DOHH2 (cell line): ENCODE data around the gene RASGRP3.

Experiments used
- H3F3A ChIP-seq: fragments of 200-600 bp; sonication (generic), shearing (Covaris generic); 2 replicates; pipeline ENCODE4 v1.6.0; 2016; ENCODE audit warnings: antibody characterized with exemption, mild to moderate bottlenecking; ENCODE audit not compliant: control insufficient read depth, insufficient read depth
- H3K27ac ChIP-seq: fragments of 200-600 bp; sonication (generic); 2 replicates; pipeline ENCODE4 v1.5.1; 2014; ENCODE audit warnings: low read depth, mild to moderate bottlenecking, low read length, moderate library complexity
- H3K27me3 ChIP-seq: fragments of 200-600 bp; sonication (generic); 2 replicates; pipeline ENCODE4 v1.6.1; 2014; ENCODE audit warnings: mild to moderate bottlenecking, low read length, mixed read lengths; ENCODE audit not compliant: control insufficient read depth
- H3K36me3 ChIP-seq: fragments of 200-600 bp; sonication (generic); 2 replicates; pipeline ENCODE4 v1.6.1; 2014; ENCODE audit warnings: mild to moderate bottlenecking, low read length, moderate library complexity, mixed read lengths; ENCODE audit not compliant: control insufficient read depth
- H3K4me1 ChIP-seq: fragments of 200-600 bp; sonication (generic); 2 replicates; pipeline ENCODE4 v1.6.1; 2014; ENCODE audit warnings: mild to moderate bottlenecking, low read length, mixed read lengths; ENCODE audit not compliant: control insufficient read depth
- H3K4me2 ChIP-seq: fragments of 200-600 bp; sonication (generic); 2 replicates; pipeline ENCODE4 v1.6.0; 2014; ENCODE audit warnings: mild to moderate bottlenecking, low read length, moderate library complexity
- H3K4me3 ChIP-seq: fragments of 200-600 bp; sonication (generic); 2 replicates; pipeline ENCODE4 v1.5.1; 2014; ENCODE audit warnings: mild to moderate bottlenecking, low read length, mixed read lengths
- H3K79me2 ChIP-seq: fragments of 200-600 bp; sonication (generic); 2 replicates; pipeline ENCODE4 v1.6.1; 2014; ENCODE audit warnings: mild to moderate bottlenecking, low read length, mixed read lengths; ENCODE audit not compliant: control insufficient read depth
- H3K9me2 ChIP-seq: fragments of 200-600 bp; sonication (generic); replicated peaks from 2 replicates; pipeline ENCODE4 v1.6.1; 2014; ENCODE audit warnings: mild to moderate bottlenecking, low read length, mixed read lengths; ENCODE audit not compliant: control insufficient read depth
- H3K9me3 ChIP-seq: fragments of 200-600 bp; sonication (generic); 2 replicates; pipeline ENCODE4 v1.6.1; 2014; ENCODE audit warnings: antibody characterized with exemption, low read length, mixed read lengths; ENCODE audit not compliant: control insufficient read depth, insufficient read depth
- H4K20me1 ChIP-seq: fragments of 200-600 bp; sonication (generic); 2 replicates; pipeline ENCODE4 v1.6.0; 2014; ENCODE audit warnings: low read depth, mild to moderate bottlenecking, antibody characterized with exemption, low read length, moderate library complexity; ENCODE audit not compliant: control insufficient read depth, insufficient read depth
- EZH2phosphoT487 ChIP-seq: fragments of 200-600 bp; sonication (generic); IDR thresholded peaks from 2 replicates; pipeline ENCODE4 v1.6.1; 2017; ENCODE audit warnings: borderline replicate concordance, mild to moderate bottlenecking, antibody characterized with exemption, low read length, moderate library complexity, mixed read lengths
- TF ChIP-seq, protein P1 (sequence below): fragments of 200-600 bp; sonication (generic); IDR thresholded peaks from one replicate; pipeline ENCODE4 v1.5.1; 2014; ENCODE audit warnings: antibody characterized with exemption, mild to moderate bottlenecking, low read depth, low read length; ENCODE audit not compliant: poor library complexity, severe bottlenecking

The RASGRP3 gene

GRCh38 chr2:33552758-33553461 lies 76.5 kb downstream of the RASGRP3 start:
- H3K79me2 ChIP-seq = no peaks in the 10 kb centered on the region
- H3K27me3 ChIP-seq = no peaks in the 10 kb centered on the region
- no peak overlapping the region for H3K4me3 ChIP-seq
- peaks cover 27% of the 10 kb centered on the region for H3K4me1 ChIP-seq
- no peaks in the 10 kb centered on the region for H3K9me3 ChIP-seq
- H3K9me2 ChIP-seq = no peaks in the 10 kb centered on the region
- no peaks in the 10 kb centered on the region for H3F3A ChIP-seq
- H3K4me2 ChIP-seq = no peak overlapping the region
- peaks cover 80% of the 10 kb centered on the region for H3K36me3 ChIP-seq
- no peak overlapping the region for H3K27ac ChIP-seq
- TF ChIP-seq EZH2phosphoT487 = no peak
- H4K20me1 ChIP-seq = no peaks in the 10 kb centered on the region

GRCh38 chr2:33555681-33556080 lies 79.2 kb downstream of the RASGRP3 start:
- Histone ChIP-seq H3K27me3 (no peaks in the 10 kb centered on the region), H3K9me3 (no peaks in the 10 kb centered on the region), H3F3A (no peaks in the 10 kb centered on the region), H3K4me2 (no peak overlapping the region), H3K36me3 (peaks cover 85% of the 10 kb centered on the region), H3K4me1 (peaks cover 27% of the 10 kb centered on the region), H3K27ac (no peak overlapping the region), H3K4me3 (no peak overlapping the region), H3K79me2 (no peaks in the 10 kb centered on the region), H3K9me2 (no peaks in the 10 kb centered on the region), H4K20me1 (no peaks in the 10 kb centered on the region)
- TF ChIP-seq, protein P1, sequence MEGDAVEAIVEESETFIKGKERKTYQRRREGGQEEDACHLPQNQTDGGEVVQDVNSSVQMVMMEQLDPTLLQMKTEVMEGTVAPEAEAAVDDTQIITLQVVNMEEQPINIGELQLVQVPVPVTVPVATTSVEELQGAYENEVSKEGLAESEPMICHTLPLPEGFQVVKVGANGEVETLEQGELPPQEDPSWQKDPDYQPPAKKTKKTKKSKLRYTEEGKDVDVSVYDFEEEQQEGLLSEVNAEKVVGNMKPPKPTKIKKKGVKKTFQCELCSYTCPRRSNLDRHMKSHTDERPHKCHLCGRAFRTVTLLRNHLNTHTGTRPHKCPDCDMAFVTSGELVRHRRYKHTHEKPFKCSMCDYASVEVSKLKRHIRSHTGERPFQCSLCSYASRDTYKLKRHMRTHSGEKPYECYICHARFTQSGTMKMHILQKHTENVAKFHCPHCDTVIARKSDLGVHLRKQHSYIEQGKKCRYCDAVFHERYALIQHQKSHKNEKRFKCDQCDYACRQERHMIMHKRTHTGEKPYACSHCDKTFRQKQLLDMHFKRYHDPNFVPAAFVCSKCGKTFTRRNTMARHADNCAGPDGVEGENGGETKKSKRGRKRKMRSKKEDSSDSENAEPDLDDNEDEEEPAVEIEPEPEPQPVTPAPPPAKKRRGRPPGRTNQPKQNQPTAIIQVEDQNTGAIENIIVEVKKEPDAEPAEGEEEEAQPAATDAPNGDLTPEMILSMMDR = no peak
- no peak for TF ChIP-seq EZH2phosphoT487

DNA sequence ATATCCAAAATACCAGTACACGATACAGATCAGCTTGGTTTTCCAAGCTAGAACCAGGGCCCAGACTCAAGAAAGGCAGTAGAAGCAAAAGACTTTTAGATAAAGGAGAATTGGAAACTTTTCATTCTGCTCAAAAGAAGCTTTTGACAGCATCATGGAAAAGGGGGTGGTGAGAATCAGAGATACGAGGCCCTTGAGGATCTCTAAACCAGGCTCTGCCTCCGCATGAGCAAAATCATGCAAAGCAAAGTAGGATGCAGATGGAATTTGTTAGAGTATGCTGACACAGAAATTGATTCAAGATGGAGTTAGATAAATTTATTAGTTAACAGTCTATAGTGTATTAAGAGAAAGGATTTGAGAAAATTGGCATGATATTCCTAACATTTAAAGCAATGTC lies 82.9 kb downstream of the RASGRP3 start:
- Histone ChIP-seq H3K79me2 (no peaks in the 10 kb centered on the region), H3K27me3 (no peaks in the 10 kb centered on the region), H3K4me2 (no peak overlapping the region), H4K20me1 (no peaks in the 10 kb centered on the region), H3F3A (no peaks in the 10 kb centered on the region), H3K9me3 (no peaks in the 10 kb centered on the region), H3K4me3 (no peak overlapping the region), H3K36me3 (peaks cover 90% of the 10 kb centered on the region), H3K4me1 (peaks cover 9% of the 10 kb centered on the region), H3K9me2 (no peaks in the 10 kb centered on the region), H3K27ac (no peak overlapping the region)
- TF ChIP-seq EZH2phosphoT487 = no peak
- TF ChIP-seq, protein P1 = no peak

GRCh38 chr2:33560017-33560416 lies 83.6 kb downstream of the RASGRP3 start:
- H3K79me2 ChIP-seq = no peaks in the 10 kb centered on the region
- TF ChIP-seq EZH2phosphoT487 = no peak
- TF ChIP-seq, protein P1 = no peak

More at GRCh38 chr2:33560017-33560416, 83.6 kb downstream of the RASGRP3 start:
- Histone ChIP-seq H3K27ac (no peak overlapping the region), H3K4me2 (no peak overlapping the region), H3K36me3 (peaks cover 88% of the 10 kb centered on the region), H3K9me2 (no peaks in the 10 kb centered on the region), H3K27me3 (no peaks in the 10 kb centered on the region), H3F3A (no peaks in the 10 kb centered on the region), H3K9me3 (no peaks in the 10 kb centered on the region), H4K20me1 (no peaks in the 10 kb centered on the region), H3K4me1 (peaks cover 3% of the 10 kb centered on the region), H3K4me3 (no peak overlapping the region)
